HEK293T (cell line): Measurements from ENCODE around the gene GPD2.

Experiments
- ARNT ChIP-seq: fragments of 450-650 bp; IDR thresholded peaks from 2 replicates; pipeline ENCODE4 v1.6.1; 2017; ENCODE audit warnings: mild to moderate bottlenecking
- ELF4 ChIP-seq: fragments of 450-650 bp; IDR thresholded peaks from 2 replicates; pipeline ENCODE4 v1.6.1; 2017; ENCODE audit warnings: antibody characterized with exemption
- FOXK2 ChIP-seq: fragments of 450-650 bp; IDR thresholded peaks from 2 replicates; pipeline ENCODE4 v1.6.1; 2016; ENCODE audit warnings: mild to moderate bottlenecking
- FOXM1 ChIP-seq: fragments of 450-650 bp; IDR thresholded peaks from 2 replicates; pipeline ENCODE4 v1.6.1; 2017; ENCODE audit warnings: mild to moderate bottlenecking, borderline replicate concordance
- HDGF ChIP-seq: fragments of 450-650 bp; IDR thresholded peaks from 2 replicates; pipeline ENCODE4 v1.6.1; 2017; ENCODE audit warnings: antibody characterized with exemption, borderline replicate concordance
- L3MBTL2 ChIP-seq: fragments of 450-650 bp; conservative IDR thresholded peaks from 2 replicates; pipeline ENCODE4 v1.6.1; 2016; ENCODE audit warnings: mild to moderate bottlenecking
- NFRKB ChIP-seq: fragments of 450-650 bp; IDR thresholded peaks from 2 replicates; pipeline ENCODE4 v1.6.1; 2016; ENCODE audit warnings: mild to moderate bottlenecking, moderate library complexity
- PKNOX1 ChIP-seq: fragments of 450-650 bp; IDR thresholded peaks from 2 replicates; pipeline ENCODE4 v1.6.1; 2016
- SP1 ChIP-seq: fragments of 450-650 bp; IDR thresholded peaks from 2 replicates; pipeline ENCODE4 v1.6.1; 2017
- TARDBP ChIP-seq: fragments of 450-650 bp; IDR thresholded peaks from 2 replicates; pipeline ENCODE4 v1.6.1; 2016

GRCh38 chr2:156411835-156412234 lies 24.3 kb upstream of the GPD2 start:
- TF ChIP-seq ARNT (no peak), SP1 (no peak), HDGF (no peak), PKNOX1 (no peak), FOXM1 (no peak), FOXK2 (no peak), NFRKB (no peak), L3MBTL2 (no peak), ELF4 (no peak), TARDBP (no peak)
